ENCODE measurements around the gene DSC2. TPM values are rescaled to one million over a fixed set of nuclear protein-coding genes. Genes with fewer than 3 reads are reported as not detected.

The DSC2 gene
- total RNA-seq, 2 donors from 2014 or later, result 19.3 to 19.5 TPM

DNA sequence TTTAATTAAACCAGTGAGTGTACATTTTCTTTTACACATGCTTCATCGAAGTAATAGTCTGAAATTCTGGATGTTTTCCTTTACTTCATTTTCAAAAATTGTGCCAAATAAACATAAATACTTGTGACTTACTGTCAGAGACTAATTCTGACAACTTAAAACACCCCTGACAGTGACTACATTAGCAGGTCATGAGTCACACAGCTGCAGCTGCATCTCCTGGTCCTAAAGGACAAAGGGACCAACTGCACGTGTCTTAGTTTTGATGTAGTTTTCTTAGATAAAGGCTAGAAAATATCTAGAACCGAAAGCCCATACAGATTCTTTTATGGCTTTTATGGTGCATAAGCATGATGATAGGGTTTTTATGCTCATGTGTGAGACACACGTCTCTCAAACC lies 30.0 kb downstream of the DSC2 start:
- H3K4me1 ChIP-seq, result no peaks in the 10 kb centered on the region
- H3K27me3 ChIP-seq, result no peaks in the 10 kb centered on the region
- no peak overlapping the region for H3K27ac ChIP-seq
- no peak for DNase-seq (ENCODE audit: low spot score)
- H3K9me3 ChIP-seq, result no peaks in the 10 kb centered on the region
- H3K36me3 ChIP-seq, result peaks cover 45% of the 10 kb centered on the region
- TF ChIP-seq, protein P1, sequence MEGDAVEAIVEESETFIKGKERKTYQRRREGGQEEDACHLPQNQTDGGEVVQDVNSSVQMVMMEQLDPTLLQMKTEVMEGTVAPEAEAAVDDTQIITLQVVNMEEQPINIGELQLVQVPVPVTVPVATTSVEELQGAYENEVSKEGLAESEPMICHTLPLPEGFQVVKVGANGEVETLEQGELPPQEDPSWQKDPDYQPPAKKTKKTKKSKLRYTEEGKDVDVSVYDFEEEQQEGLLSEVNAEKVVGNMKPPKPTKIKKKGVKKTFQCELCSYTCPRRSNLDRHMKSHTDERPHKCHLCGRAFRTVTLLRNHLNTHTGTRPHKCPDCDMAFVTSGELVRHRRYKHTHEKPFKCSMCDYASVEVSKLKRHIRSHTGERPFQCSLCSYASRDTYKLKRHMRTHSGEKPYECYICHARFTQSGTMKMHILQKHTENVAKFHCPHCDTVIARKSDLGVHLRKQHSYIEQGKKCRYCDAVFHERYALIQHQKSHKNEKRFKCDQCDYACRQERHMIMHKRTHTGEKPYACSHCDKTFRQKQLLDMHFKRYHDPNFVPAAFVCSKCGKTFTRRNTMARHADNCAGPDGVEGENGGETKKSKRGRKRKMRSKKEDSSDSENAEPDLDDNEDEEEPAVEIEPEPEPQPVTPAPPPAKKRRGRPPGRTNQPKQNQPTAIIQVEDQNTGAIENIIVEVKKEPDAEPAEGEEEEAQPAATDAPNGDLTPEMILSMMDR (IDR thresholded peaks at IDR 0.05), result no peak
- no peak overlapping the region for H3K4me3 ChIP-seq

DNA sequence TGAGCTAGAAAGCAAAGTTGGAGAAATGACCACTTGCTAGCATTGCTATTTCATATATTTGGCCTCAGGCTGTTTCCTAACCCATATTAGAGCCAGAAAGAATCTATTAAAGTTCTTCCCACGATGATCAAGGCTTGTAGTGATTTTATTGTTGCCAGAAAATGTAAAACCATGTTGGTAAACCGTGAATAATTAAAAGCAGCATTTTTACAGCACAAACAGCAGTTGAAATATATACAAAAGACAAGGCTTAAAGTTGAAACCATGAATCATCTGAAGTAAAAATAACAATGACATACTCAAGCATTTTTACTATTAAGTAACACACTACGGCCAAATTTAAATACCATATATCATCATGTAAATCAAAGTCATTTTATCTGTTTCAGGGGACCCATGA lies 32.0 kb downstream of the DSC2 start:
- no peak for DNase-seq (ENCODE audit: low spot score)
- Histone ChIP-seq H3K27me3 (no peaks in the 10 kb centered on the region), H3K36me3 (peaks cover 45% of the 10 kb centered on the region), H3K27ac (no peak overlapping the region), H3K4me1 (no peaks in the 10 kb centered on the region), H3K4me3 (no peak overlapping the region), H3K9me3 (no peaks in the 10 kb centered on the region)
- TF ChIP-seq, protein P1 (IDR thresholded peaks at IDR 0.05), result no peak

- TF ChIP-seq, protein P1 (IDR thresholded peaks at IDR 0.05), result no peak
- no peak for DNase-seq (ENCODE audit: low spot score)
- Histone ChIP-seq H3K27ac (no peak overlapping the region), H3K9me3 (no peaks in the 10 kb centered on the region), H3K27me3 (no peaks in the 10 kb centered on the region), H3K4me1 (no peaks in the 10 kb centered on the region), H3K4me3 (no peak overlapping the region), H3K36me3 (peaks cover 22% of the 10 kb centered on the region)
Measured at GRCh38 chr18:31066266-31066665, 36.0 kb downstream of the DSC2 start.

DNA sequence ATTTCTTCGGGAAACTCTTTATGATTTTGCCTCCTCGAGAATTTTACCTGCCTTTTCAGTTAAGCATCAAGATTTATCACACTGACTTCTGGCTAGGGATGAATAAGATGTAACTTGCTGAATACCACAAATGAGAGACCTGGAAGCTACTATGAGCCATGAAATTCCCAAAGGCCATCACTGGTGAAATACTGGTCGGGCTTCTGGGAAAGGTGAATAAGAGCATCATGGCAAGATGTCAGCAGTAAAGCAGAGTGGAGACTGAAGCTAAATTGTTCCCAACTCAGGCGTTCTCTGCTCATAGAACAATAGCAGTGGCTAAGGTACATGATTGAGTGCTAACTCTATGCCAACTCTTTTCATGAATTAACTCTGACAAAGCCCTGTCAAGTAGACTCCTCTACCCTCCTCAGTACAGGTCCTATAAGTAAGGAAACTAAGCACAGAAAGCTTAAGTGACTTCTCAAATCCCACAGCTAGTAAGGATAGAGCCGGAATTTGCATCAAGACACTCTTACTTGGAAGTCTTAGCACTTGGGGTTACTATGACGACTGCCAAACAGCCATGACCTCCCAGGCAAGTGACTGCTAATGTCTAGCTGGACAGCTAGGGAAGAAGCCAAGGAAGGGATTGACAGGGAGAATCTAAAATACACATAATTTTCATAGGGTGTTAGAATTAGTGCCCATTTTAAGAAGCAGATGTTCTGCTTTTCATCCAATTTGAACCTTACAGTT lies 37.0 kb downstream of the DSC2 start:
- TF ChIP-seq, protein P1 (IDR thresholded peaks at IDR 0.05), result no peak
- peaks cover 13% of the 10 kb centered on the region for H3K36me3 ChIP-seq
- no peaks in the 10 kb centered on the region for H3K27me3 ChIP-seq
- DNase-seq (ENCODE audit: low spot score), result no peak
- no peaks in the 10 kb centered on the region for H3K9me3 ChIP-seq
- no peak overlapping the region for H3K27ac ChIP-seq
- H3K4me1 ChIP-seq, result no peaks in the 10 kb centered on the region
- H3K4me3 ChIP-seq, result no peak overlapping the region

GRCh38 chr18:31064130-31064529 lies 38.1 kb downstream of the DSC2 start:
- DNase-seq (ENCODE audit: low spot score), result no peak
- Histone ChIP-seq H3K9me3 (no peaks in the 10 kb centered on the region), H3K4me1 (no peaks in the 10 kb centered on the region), H3K27me3 (no peaks in the 10 kb centered on the region), H3K4me3 (no peak overlapping the region), H3K36me3 (peaks cover 4% of the 10 kb centered on the region), H3K27ac (no peak overlapping the region)
- TF ChIP-seq, protein P1 (IDR thresholded peaks at IDR 0.05), result no peak

DNA sequence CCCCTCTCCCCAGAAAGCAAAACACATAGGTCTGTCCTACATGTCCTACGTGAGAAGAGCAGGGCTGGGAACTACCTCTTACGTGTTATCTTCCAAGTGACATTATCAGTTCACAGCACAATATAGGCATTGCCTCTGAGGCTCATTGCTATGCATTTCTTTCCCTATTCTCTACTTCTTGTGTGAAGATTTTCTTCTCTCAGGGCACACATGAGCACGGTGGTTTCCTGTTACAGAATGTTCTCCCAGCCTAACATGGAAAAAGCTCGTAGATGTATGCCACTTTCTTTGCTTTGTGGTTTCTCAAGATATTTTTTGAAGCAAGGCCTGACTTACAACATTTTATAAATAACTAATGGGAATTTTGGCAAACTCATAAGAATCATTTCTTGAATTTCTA lies 40.3 kb downstream of the DSC2 start:
- H3K4me3 ChIP-seq, result no peak overlapping the region
- no peaks in the 10 kb centered on the region for H3K9me3 ChIP-seq
- no peak for DNase-seq (ENCODE audit: low spot score)
- no peaks in the 10 kb centered on the region for H3K4me1 ChIP-seq
- no peak overlapping the region for H3K27ac ChIP-seq
- no peaks in the 10 kb centered on the region for H3K36me3 ChIP-seq
- no peaks in the 10 kb centered on the region for H3K27me3 ChIP-seq
- TF ChIP-seq, protein P1 (IDR thresholded peaks at IDR 0.05), result no peak
